ENCODE measurements around the gene TSG101. TPM values are rescaled to one million over a fixed set of nuclear protein-coding genes. Genes with fewer than 3 reads are reported as not detected.

Gene TSG101
- total and polyA plus RNA-seq, 10 of the 15 experiments (the other 5 are each of a cell fraction or from before 2014, with no cell fraction given): 22.3 to 147 (median 84.9) TPM

DNA sequence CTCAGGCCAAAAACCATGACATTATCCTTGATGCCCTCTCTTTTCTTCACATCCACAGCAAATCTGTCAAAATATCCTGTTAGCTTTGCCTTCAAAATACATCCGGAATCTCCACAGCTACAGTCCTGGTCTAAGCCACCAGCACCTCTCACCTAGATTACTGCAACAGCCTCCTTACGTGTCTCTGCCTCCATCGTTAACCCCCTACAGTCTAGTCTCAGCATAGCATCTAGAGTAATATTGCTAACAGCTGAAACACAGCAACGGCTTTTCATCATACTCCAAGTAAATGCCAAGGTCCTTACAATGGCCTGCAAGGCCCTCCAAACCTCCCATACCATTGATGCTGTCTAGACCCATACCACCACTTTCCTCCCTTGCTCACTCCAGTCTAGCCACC lies 4.4 kb downstream of the TSG101 start:
- DNase-seq (ENCODE audit: low read depth, low spot score): no peak
- intact Hi-C loops (cut with micrococcal nuclease; ENCODE audit: unreplicated experiment): loop anchor here (10.0 kb wide), 2 partner anchors 128 to 278 kb away; partner anchors contain the start of genes LDHA and SAA2
- BruUV-seq (replicated peaks): no TSS peak
- peak; percentile 14 for ATAC-seq
- Histone ChIP-seq H2AFZ (ENCODE audit: control insufficient read depth, low read depth, low read length) (no peak overlapping the region), H4K20me1 (ENCODE audit: control insufficient read depth, insufficient read depth) (no peaks in the 10 kb centered on the region), H3K36me3 (ENCODE audit: control insufficient read depth in 2 of 2, insufficient read depth in 2 of 2, low read length in 1 of 2) (peaks cover 0 to 3% of the 10 kb centered on the region in 2 experiments; a peak in 1 of 4 replicates), H3K4me1 (ENCODE audit: control insufficient read depth, insufficient read depth, low read length) (no peaks in the 10 kb centered on the region), H3K79me2 (ENCODE audit: control insufficient read depth, insufficient read depth, low read length) (peaks cover 42% of the 10 kb centered on the region), H3K27ac (ENCODE audit: control insufficient read depth, insufficient read depth) (no peak overlapping the region), H3K4me2 (ENCODE audit: control insufficient read depth, insufficient read depth) (no peak overlapping the region), H3K4me3 (no peak overlapping the region), H3K9ac (ENCODE audit: control insufficient read depth, insufficient read depth, low read length) (no peak overlapping the region), H3K9me3 (replicated peaks; ENCODE audit: control insufficient read depth, insufficient read depth, low read length) (no peaks in the 10 kb centered on the region), H3K27me3 (replicated peaks in 1 of 2; ENCODE audit: control insufficient read depth in 2 of 2, insufficient read depth in 2 of 2, low read length in 1 of 2) (no peaks in the 10 kb centered on the region)
- 60% methylated on average over 4 of the region's 4 CpGs for WGBS (ENCODE audit: insufficient coverage, insufficient replicate concordance, low lambda C conversion rate, missing lambda C conversion rate)
- in situ Hi-C loops (cut with MboI): no loop called here
- ChIA-PET SMC1A (ENCODE audit: uncharacterized antibody, unreplicated experiment) (interaction anchor here (1.8 kb wide), 1 partner anchor 13 kb away, joined by 6 read pairs; no protein-coding TSS in a partner anchor), RAD21 (ENCODE audit: unreplicated experiment) (interaction anchor here (0.9 kb wide), 1 partner anchor 278 kb away, joined by 3 read pairs; no protein-coding TSS in a partner anchor), POLR2A (interaction anchor here (1.0 to 1.1 kb wide), 2 partner anchors 10 to 128 kb away, joined by 3 to 4 read pairs; partner anchors contain the start of gene LDHA), CTCF (no interaction called here)
- FAIRE-seq: no peak
- TF ChIP-seq, protein P1, sequence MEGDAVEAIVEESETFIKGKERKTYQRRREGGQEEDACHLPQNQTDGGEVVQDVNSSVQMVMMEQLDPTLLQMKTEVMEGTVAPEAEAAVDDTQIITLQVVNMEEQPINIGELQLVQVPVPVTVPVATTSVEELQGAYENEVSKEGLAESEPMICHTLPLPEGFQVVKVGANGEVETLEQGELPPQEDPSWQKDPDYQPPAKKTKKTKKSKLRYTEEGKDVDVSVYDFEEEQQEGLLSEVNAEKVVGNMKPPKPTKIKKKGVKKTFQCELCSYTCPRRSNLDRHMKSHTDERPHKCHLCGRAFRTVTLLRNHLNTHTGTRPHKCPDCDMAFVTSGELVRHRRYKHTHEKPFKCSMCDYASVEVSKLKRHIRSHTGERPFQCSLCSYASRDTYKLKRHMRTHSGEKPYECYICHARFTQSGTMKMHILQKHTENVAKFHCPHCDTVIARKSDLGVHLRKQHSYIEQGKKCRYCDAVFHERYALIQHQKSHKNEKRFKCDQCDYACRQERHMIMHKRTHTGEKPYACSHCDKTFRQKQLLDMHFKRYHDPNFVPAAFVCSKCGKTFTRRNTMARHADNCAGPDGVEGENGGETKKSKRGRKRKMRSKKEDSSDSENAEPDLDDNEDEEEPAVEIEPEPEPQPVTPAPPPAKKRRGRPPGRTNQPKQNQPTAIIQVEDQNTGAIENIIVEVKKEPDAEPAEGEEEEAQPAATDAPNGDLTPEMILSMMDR (IDR thresholded peaks at IDR 0.05 in 2 of 3, conservative IDR thresholded peaks at IDR 0.05 in 1 of 3; ENCODE audit: control insufficient read depth in 2 of 3, extremely low read depth in 1 of 3, insufficient read depth in 1 of 3, low read depth in 3 of 3, low read length in 3 of 3): peak in 2 of 3 experiments; percentile 28; a peak in 2 of 6 replicates
- no peak for TF ChIP-seq USF2 (IDR thresholded peaks at IDR 0.05; ENCODE audit: borderline replicate concordance, low read depth, low read length)

Data from GM12878 (cell line).